Measurements from ENCODE around the gene EHF.
"Not testable (repeated sequence)": the region's sequence is repeated elsewhere in the genome, so short reads cannot be mapped to it uniquely, and the experiment has no call there.

EHF gene

DNA sequence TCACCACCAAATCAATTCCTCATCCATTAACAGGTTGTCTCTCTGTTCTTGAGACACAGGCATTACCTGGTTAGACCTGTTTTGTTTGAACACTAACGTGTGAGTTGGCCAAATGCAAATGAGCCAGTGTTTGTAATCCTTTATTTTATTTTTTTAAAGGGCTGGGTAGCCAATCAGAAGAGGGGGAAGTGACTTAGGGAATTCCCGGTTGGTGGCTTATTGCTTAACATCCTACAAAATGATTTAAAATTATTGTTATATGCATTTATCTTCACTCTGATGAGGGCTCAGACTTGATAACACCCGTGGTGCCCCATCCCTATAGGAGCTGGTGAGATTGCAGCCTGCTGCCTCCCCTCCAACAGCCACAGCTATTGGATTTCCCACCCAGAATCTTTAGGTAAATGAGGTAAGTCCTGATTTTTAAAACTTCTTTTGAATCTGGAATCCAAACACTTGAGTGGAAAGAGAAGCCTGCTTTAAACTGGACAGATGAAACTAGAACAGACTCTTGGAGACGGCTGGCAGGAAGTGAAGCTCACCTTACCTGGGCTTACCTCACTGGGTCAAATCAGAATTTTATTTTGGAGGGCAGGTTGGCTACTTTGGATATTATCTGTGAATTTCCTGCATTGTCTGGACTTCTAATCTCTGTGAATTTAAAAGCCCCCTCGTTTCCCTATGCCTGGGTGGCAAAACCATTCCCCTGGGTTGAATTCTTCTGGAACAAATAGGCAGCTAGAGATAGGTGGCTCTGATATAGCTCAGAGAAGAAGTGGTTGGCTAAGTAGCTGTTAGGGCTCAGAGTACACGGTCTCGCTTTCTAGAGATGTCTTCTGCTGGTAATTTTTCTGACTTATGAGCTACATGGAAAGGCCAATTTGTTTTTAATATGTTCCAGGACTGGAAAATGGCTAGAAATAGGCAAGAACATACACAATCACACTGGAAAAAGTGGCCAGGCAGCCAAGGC, at the start of gene EHF:
Gene EHF (plus strand): TSS at position 274 of the 973 bp plus-strand sequence. CDS start 21,538 bp downstream, outside the sequence.
- DNase-seq: no peak

DNA sequence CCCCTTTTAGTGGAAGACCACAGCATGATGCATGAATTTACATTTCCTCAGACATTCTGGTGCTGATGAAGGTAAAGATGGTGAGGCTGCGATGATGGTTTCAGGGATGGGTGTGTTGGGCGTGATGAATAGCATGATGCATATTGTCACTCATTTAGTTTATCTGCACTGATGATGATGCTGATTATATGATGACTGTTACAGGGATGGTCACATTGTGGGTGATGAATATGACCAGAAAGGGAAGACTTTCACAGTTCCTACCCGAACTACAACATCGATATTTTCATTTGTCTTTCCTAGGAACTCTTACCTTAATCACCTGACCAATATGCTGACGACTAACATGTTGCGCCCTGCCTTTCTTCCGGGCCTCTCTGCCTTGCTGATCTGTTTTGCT, 47.4 kb upstream of the EHF start:
- DNase-seq: no peak

DNA sequence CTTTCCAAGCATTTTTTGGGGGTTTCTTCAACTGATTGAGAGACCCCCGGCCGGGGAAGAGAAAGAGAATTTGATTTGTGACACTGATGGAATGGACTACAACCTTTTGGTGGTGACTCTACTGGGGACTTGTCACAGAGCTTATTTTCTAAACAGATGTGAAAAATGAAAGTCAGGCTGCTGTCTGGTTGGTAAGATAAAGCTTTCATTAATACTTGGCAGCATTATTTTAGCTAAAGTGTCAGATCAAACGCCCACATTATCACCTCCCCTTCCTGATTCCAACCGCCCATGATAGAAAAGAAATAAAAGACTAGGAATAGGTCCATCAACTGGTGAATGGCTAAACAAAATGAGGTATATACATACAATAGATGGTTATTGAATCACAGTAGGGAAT, 45.6 kb upstream of the EHF start:
- DNase-seq: no peak

DNA sequence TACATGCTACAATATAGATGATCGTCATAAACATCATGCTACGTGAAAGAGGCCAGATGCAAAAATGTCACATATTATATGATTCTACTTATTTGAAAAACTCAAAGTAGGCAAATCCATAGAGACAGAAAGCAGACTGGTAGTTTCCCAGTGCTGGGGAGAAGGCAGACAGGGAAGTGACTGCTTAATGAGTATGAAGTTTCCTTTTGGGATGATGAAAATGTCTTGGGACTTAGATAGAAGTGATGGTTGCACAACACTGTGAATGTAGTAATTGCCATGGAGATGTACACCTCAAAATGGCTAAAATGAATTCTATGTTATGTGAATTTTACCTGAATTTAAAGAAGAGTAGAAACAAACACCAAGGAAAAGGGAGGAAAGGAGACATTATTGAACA, 45.2 kb upstream of the EHF start:
- no peak for DNase-seq

DNA sequence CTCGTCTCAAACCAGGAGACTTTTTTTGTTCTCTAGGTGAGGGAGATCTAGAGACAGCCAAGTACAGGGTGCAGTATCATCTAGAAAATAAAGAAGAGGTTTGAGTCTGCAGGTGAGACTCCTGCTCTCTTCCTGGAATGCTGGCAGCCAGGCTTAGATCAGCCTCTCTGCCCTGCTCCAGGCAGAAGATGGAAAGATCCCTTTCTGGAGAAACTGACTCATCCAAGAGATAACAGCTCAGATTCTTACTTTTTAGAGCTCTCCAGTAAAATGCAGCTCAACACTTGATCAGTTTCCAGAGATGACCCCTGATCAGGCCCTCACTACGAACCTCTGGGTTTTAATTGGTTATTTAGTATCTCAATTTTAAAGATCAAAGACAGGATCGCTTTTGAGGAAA, 44.6 kb upstream of the EHF start:
- no peak for DNase-seq

DNA sequence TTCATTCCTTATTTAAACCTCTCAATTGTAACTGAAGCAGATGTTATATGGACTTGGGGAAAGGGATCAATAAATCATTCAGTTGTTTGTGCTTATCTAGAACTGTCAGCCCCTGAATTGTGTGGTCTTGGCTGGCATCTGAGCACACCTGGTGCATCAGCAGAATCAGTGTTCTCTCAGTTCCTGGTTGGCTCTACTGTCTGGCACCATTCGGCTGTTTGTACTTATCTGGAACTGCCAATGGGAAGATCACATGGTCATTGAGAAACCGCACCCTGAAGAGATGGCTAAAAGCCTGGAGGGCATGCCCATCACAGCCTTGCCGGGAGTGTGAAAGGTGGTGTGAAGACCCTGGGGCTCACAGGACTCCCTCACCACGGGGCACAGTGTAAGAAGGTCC, 37.1 kb upstream of the EHF start:
- DNase-seq: no peak

DNA sequence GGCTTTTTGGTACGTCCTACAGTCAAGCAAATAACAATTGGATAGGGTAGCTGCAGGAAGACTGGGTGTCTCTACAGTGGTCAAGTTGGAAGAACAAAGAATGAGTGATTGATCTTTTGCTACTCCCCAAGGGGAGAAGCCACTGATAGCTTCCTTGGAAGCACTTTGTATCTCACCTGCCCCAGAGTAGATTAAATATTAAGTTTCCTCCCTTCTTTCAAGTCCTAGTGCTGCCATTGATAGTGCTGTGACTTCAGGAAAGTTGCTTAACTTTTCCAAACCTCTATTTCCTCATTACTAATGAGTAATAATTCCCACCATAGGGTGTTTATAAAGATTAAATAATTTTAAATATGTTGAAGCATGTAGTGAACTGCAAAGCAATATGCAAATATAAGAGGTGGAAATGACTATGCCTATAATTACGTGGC, 35.6 kb upstream of the EHF start:
- no peak for DNase-seq

DNA sequence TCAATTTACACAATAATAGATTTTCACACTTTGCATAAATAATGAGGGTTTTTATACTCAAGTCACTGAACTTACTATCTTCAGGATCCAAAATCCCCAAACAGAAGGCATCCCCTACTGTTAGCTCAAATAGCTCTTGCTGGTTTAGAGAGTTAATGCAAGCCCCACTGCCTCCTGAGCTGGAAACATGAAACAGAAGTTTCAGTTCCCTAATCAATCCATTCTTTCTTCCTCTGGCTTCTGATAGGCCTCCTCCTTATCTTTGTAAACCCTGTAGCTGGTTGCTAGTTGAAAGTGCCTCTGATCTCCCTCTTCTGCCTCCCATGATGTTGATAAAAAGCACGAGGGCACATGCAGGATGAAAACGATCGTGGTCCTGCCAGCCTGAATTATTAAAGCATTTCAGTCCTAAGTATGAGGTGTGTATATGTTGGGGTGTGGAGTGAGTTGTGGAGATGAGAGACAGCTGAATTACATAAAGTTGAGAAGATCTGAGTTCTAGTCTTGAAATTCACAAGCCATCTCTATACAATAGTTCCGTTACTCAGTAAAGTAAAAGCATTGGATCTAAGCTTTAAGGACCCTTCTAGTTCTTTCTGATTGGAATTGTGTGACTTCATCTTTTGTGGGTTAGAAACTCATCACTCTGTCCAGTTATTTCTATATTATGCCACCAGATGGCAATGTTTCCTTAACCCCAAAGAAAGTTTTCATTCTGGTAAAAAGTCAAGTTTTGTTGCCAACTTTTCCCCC, 35.0 kb upstream of the EHF start:
- peak; percentile 30 for DNase-seq

DNA sequence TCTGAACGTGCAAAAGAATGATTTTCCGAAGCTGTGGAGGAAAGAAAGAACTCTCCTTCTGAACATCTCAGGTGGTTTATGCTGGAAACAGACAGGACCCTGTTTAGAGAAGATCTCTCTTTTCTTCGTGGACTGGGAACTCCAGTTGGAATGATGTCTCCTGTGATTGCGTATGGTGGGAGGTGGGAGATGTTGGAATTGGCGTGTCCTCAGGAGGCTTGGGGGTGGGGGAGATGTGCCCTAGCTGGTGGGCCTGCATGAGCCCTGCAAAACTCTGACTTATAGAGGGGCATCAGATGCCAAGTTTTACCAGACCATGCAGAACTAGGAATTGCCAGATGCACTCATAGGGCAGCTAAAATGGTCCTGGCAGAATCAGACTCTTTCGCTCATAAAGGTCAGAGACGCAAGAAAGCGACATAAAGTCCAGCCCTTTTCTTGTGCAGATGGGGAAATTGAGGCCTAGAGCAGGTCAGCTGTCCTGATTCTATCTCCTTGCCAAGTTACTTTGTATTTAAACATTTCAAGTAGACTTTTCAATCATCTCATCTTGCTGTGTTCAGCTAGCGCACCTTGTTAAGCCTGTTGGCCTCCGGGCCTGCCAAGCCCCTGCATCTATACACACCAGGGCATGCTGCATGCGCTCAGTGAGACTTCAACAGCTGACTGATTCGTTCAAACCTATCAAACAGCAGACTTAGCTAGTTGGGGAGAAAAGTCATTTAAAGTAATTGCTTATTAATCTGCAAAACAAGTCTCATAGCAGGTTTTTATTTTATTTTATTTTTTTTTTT, 34.2 kb upstream of the EHF start:
- DNase-seq: no peak

DNA sequence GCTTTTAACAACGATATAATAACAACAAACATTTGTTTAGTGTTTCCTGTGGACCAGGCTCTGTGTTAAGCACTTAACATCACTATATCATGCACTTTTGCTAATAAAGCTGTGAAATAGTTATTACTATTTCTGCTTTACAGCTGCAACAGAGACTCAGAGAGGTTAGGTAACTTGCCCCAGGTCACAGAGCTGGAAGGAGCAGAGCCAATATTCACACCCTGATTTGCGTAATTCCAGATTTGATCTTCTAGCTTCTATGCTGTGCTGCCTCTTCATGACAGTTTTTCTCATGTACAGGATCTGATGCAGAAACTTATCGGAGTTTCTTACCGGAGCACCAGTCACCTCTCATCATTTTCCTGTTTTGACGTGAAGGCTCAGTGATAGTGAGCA, 33.6 kb upstream of the EHF start:
- no peak for DNase-seq

DNA sequence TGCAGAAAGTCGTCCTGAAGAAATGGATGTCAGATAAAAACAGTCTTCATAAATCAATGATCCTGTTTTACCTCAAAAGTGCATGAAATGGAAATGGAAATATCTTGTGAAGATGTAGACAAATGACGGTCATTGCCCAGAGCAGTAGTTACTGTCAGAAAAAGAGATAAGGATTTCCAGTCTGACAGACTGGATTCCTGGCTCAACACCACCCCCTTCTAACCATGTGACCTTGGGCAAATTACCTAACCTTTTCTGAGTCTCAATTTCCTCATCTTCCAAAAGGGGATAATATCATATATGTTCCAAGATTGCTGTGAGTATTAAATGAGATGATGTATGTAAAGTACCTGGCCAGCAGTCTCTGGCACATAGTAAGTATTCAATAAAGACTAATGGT, 32.9 kb upstream of the EHF start:
- no peak for DNase-seq

DNA sequence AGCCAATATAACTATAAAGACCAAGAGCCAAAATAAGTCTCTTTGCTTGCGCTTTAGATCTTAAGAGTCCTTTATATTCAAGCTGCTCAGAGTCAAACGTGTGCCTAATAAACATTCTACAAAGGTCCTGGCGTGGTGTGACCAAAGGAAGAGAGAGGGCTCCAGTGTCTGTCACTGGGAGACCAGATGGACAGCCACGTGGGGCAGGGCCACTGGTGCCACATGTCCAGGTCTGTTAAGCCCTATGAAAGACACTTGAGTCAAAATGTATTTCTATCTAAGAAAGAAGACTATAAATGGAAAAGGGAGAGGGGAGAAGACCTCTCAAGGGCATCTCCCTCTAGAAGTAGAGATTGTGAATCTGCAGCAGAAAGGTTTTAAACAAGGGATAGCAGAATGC, 32.2 kb upstream of the EHF start:
- no peak for DNase-seq

DNA sequence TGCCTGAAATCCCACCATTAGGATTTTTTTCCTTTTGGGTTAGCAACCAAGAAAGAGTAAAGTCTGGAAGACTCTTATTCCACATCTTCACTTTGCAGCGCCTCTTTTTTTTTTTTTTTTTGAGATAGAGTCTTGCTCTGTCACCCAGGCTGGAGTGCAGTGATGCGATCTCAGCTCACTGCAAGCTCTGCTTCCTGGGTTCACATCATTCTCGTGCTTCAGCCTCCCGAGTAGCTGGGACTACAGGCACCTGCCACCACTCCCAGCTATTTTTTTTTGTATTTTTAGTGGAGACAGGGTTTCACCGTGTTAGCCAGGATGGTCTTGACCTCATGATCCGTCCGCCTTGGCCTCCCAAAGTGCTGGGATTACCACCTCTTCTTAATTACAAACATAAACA, 31.7 kb upstream of the EHF start:
- not testable (repeated sequence) for DNase-seq

DNA sequence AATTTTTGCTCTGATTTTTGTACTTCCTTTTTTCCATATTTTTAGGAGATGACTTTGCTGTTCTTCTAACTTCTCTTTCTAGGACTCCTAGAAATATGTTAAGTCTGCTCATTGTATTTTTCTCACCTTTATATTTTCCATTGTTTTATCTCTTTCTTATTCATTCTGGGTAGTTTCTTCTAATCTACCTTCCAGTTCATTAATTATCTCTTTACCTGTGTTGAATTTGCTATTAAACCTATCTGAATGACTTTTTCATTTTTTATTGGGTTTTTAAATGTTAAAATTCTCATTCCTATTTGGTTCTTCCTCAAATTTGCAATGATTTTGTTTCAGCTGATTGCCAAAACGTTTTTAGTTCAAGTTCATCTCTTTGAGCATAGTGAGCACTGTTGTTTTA, 27.8 kb upstream of the EHF start:
- DNase-seq: no peak

DNA sequence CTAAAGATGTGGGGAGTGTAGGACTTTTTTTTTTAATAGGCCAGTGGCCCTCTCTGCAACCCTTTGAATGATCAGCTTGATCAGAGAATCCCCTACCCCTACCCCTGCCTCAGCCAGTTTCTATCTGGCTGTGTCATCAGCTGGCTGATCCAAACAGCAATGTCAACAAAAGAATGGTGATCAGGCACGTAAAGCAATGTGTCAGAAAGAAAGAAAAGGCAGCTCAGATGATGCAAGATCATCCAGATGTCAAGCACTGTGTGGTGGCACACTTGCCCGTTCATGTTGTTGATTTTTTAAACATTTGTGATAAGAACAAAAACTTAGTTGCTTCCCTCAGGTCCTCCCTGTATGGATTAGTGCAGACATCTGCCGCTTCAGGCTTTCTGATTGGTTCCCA, 26.3 kb upstream of the EHF start:
- no peak for DNase-seq

DNA sequence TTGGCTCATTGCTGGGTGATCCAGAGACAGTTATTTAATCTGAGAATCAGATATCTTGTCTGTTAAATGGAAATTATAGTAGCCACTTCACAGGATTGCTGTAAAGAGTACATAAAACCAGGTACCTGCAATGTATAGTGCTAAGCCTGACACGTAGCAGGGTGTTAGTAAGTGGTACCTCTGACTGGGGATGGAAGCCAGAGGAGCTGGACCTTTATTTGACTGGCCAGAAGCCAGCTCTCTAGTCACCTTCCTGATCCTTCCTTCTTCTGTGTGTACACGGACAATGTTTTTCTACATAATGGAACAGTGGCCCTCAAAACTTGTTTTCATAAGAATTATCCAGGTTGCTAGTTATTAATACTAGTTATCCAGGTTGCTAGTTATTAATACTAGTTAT, 25.5 kb upstream of the EHF start:
- DNase-seq: no peak

DNA sequence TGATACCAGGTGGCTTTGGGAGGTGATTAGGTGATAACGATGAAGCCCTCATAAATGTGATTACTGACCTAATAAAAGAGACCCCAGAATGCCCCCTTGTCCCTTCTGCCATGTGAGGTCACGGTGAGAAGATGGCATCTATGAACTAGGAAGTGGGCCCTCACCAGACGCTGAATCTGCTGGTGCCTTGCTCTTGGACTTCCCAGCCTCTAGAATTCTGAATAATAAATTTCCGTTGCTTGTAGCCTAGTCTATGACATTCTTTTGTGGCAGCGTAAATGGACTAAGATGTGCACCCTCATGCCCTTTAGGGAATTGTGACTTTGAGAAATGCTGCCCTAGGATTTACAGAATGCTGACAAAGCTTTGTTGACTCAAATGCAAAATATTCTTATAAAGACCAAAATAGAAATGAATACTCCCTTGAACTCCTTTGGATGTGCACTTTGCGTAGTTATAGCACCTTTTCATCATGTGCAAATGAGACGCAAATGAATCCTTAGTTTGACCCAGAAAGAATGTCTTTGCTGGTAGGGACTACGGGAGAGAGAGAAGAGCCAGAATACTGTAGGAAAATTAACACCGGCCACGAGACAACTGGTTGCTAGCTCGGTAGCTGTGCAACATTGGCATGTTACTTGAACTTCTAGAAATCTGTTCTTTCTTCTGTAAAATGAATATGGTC, 24.8 kb upstream of the EHF start:
- no peak for DNase-seq

DNA sequence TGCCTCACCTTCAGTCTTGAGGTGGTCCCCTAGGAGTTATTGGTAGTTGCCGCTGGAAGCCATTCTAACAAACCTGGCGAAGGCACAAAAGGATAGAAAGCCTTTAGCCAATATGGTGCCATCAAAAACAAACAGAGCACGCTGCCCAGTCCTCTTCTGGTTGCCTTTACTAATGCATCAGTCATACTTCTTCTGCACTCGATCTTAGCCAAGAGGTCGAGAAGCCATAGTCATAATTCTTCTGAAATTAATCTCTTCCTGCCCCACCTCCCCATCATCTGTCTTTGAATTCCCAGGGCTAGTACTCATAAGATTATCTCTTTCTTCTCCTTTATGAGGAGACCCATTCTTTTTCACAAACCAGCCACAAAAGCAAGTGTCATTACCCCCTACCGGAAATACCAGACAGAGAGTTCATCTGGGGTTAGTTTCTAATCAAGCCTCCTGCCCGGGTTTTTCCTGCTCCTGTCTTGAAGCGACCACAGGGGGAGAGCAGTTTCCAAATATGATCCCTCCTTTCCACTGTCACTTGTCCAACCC, 21.4 kb upstream of the EHF start:
- DNase-seq: no peak

DNA sequence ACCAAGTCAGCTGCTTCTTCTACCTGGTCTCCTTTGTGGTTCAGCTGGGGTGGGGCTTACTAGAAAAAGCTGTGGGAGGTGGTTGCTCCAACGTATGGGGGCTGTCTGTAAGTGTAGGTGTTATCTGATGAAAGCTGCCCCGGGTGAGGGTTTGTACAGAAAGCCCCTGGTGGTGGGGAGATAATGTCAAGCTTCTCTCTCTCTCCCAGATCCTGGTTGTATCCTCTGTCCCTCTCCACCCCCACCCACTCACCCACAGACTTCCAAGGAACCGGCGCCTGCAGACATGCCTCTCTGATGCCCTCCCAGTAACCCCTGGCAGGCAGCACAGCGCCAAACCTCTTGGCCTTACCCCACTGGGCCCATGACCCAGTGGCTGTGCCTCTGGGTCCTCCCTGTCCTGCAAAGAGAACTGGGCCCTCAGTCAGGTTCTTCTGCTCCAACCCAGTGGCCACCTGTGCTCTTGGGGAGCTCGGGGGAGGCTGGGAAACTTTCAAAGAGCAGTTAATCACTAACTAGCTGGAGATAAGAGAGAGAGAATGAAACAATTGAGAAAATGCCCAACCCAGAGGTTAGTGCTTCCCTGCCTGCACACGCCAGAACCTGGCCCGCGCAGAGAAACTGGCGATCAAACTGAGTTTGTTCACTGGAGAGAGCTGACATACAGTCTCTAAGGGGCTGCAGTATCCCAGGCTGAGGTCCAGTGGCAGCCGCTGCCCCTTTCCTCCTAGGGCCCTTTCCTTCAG, 20.4 kb upstream of the EHF start:
- DNase-seq: no peak

DNA sequence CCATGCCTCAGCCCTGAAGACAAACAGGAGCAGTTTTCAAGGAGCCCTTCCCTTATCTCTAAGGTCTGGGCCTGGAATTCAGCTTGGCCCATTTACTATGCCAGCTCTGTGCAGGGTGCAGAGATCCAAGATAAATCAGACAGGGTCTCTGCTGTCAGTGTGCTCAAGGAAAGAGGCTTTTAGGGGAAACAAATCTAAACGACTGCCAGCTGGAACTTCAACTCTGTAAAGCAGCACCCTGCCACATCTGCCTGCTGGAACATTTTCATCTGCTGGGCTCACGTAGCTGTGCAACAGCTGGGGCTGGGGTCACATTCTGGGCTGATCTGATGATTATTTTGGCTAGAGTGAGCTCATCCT, 19.8 kb upstream of the EHF start:
- no peak for DNase-seq

DNA sequence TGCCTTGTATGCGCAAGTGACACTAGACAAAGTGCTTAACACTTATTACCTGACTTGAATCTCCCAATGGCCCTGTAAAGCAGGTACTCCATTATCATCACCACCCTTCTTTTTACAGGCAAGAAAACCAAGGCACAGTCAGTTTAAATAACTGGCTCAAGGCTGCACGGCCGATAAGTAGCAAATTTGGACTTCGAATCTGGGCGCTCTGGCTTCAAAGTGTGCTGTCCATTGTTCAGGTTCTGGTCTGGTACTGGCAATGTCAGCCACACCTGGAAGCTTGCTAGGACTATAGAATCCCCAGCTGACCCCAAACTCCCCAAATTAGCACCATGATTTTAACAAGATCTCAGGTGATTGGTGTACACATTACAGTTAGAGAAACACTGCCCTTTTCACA, 19.3 kb upstream of the EHF start:
- DNase-seq: no peak

DNA sequence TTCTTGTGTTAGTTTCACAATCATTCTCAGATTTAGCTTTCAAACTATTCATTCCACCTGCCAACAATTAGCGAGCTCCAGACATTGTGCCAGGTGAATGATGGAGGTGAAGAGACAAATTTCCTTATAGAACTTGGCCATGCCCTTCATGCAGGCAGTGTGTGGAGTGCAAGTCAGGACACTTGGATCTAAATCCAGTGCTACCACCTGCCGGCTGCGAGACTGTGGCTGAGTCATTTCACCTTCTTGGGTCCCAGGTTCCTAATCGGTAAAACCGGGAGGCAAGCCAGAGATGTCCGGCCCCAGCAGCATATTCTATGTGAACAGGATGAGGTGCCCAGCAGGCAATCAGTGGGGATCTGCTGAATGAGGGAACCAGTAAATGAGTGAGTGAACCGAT, 18.6 kb upstream of the EHF start:
- DNase-seq: no peak

Data from activated CD4-positive, alpha-beta T cell treated with anti-CD3 and anti-CD28 coated beads, Interleukin-2, amount 50 U/mL, for 16 hours (primary cell).